RWPE2 (cell line): ENCODE data around the gene PIM3.
A peak's percentile ranks its signal among the peaks of the same experiment; 100 is the strongest.

ENCODE experiments used
- ATAC-seq: fragments of 200-7000 bp; cut with Tn5 transposase; 3 replicates; pipeline ENCODE4 v1.9.1; 2021; ENCODE audit warnings: low read depth
- DNase-seq: peaks from one replicate; pipeline ENCODE4 v3.0.0-alpha.2; 2020; ENCODE audit warnings: low spot score
- H3K27ac ChIP-seq: fragments of 450-650 bp; 2 replicates; pipeline ENCODE4 v1.5.1; 2017; ENCODE audit warnings: mild to moderate bottlenecking; ENCODE audit not compliant: poor library complexity, severe bottlenecking
- H3K27me3 ChIP-seq: fragments of 250-450 bp; sonication (Bioruptor Pico); 2 replicates; pipeline ENCODE4 v1.5.1; 2021; ENCODE audit warnings: mild to moderate bottlenecking, moderate library complexity; ENCODE audit not compliant: insufficient read depth, poor library complexity, severe bottlenecking
- H3K36me3 ChIP-seq: fragments of 250-450 bp; sonication (Bioruptor Pico); 2 replicates; pipeline ENCODE4 v1.5.1; 2020; ENCODE audit warnings: low read depth, mild to moderate bottlenecking, moderate library complexity
- H3K4me1 ChIP-seq: fragments of 250-450 bp; sonication (Bioruptor Pico); 2 replicates; pipeline ENCODE4 v1.5.1; 2021; ENCODE audit warnings: mild to moderate bottlenecking, moderate library complexity; ENCODE audit not compliant: insufficient read depth, poor library complexity, severe bottlenecking
- H3K4me3 ChIP-seq: fragments of 250-450 bp; sonication (Bioruptor Pico); 2 replicates; pipeline ENCODE4 v1.5.1; 2021; ENCODE audit warnings: mild to moderate bottlenecking, moderate library complexity; ENCODE audit not compliant: severe bottlenecking
- H3K9me3 ChIP-seq: fragments of 250-450 bp; sonication (Bioruptor Pico); 2 replicates; pipeline ENCODE4 v1.5.1; 2021; ENCODE audit warnings: mild to moderate bottlenecking, moderate library complexity; ENCODE audit not compliant: severe bottlenecking
- CTCF ChIP-seq: fragments of 450-650 bp; IDR thresholded peaks from one replicate; pipeline ENCODE4 v1.5.1; 2017; ENCODE audit warnings: mild to moderate bottlenecking, moderate library complexity; ENCODE audit not compliant: poor library complexity, severe bottlenecking

Gene PIM3

DNA sequence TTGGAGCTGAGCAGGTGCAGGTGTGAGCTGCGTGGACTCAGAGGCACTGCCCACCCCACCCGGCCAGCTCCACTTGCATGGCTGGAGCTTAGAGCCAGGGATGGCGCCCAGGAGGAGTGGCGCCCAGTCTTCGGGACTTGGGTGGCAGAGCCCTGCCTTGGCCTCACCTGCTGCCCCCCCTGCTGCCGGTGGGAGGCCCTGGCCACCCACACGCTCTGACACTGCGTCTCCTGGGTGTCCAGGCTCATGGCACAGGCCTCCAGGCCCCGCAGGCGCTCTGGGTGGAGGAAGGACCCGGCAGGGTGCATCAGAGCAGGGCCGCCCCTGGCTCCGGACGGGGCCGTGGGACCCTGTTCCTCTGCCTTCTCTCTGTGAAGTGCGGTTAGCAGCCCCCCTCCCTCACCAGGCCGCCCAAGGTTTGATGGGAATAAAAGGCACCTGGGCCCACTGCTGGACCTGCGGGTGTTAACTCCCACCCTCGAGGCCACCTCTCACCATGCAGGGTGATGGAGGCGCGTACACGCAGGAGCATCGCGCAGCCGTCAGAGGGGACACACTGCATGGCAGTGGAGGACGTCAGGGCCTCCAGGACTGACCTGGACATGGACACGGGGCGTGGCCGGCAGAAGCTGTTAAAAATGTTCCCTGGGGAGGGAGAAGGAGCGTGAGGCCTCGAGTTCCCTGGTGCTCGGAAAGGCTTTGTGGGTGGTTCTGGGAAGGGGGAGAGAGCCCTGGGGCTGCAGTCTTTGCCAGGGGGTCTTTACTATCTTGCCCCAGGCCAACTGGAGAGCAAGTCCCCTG lies 40.2 kb downstream of the PIM3 start:
- no peak for TF ChIP-seq CTCF
- Histone ChIP-seq H3K27ac (no peak overlapping the region), H3K9me3 (no peaks in the 10 kb centered on the region), H3K4me1 (no peaks in the 10 kb centered on the region), H3K27me3 (no peaks in the 10 kb centered on the region), H3K4me3 (no peak overlapping the region), H3K36me3 (no peaks in the 10 kb centered on the region)
- DNase-seq (peak; percentile 57), ATAC-seq (no peak)

- H3K9me3 ChIP-seq, result no peaks in the 10 kb centered on the region
- no peaks in the 10 kb centered on the region for H3K36me3 ChIP-seq
- no peak overlapping the region for H3K4me3 ChIP-seq
- ATAC-seq (no peak), DNase-seq (no peak)
- no peaks in the 10 kb centered on the region for H3K4me1 ChIP-seq
- TF ChIP-seq CTCF, result no peak
- no peak overlapping the region for H3K27ac ChIP-seq
- no peaks in the 10 kb centered on the region for H3K27me3 ChIP-seq
These were observed 41.0 kb downstream of the PIM3 start for GRCh38 chr22:50001388-50002231.

DNA sequence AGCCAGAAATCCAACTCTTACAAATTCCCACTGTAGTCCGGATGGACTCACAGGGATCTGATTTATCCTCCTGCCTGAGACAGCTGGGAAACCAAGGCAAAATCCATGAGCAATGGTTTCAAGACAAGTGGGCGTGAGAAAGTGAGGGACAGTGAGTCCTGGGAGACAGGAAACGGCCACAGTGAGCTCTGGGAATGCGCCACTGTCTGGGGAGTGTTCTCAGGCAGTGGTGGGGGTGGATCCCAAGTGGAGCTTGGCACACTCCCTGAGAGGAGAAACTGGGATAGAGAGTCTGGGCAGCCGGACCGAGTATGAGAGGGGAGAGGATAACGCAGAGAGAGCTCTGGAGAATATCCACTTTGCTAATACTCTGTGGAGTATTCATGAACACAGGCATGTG lies 42.2 kb downstream of the PIM3 start:
- H3K27me3 ChIP-seq, result no peaks in the 10 kb centered on the region
- no peaks in the 10 kb centered on the region for H3K4me1 ChIP-seq
- ATAC-seq, result no peak
- DNase-seq, result no peak
- H3K9me3 ChIP-seq, result no peaks in the 10 kb centered on the region
- H3K4me3 ChIP-seq, result no peak overlapping the region
- H3K27ac ChIP-seq, result no peak overlapping the region
- no peak for TF ChIP-seq CTCF
- H3K36me3 ChIP-seq, result no peaks in the 10 kb centered on the region

DNA sequence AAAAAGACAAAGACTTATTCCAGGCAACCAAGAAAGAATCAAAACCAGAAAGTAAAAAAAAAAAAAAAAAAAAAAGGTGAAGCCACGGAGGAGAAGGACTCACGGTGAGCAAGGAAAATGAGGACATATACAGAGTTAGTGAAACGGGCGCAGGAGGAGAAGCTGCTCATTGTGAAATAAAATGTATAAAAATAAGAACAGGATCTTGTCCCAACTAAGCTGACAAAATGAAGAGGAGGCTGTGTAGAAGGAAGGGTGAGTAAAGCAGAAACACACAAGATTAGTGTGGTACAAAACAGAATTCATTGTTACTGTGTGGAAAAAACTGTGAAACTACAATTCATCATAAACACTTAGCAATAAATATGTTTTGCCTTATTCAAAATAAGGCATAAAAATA lies 44.3 kb downstream of the PIM3 start:
- Histone ChIP-seq H3K36me3 (no peaks in the 10 kb centered on the region), H3K4me1 (no peaks in the 10 kb centered on the region), H3K4me3 (no peak overlapping the region), H3K27me3 (no peaks in the 10 kb centered on the region), H3K27ac (no peak overlapping the region), H3K9me3 (no peaks in the 10 kb centered on the region)
- DNase-seq (no peak), ATAC-seq (no peak)
- no peak for TF ChIP-seq CTCF
